ENCODE results near the gene MLANA. TPM values are rescaled to one million over a fixed set of nuclear protein-coding genes. Genes with fewer than 3 reads are reported as not detected.

MLANA gene
- total RNA-seq, 4 donors from 2014 or later, result not detected

DNA sequence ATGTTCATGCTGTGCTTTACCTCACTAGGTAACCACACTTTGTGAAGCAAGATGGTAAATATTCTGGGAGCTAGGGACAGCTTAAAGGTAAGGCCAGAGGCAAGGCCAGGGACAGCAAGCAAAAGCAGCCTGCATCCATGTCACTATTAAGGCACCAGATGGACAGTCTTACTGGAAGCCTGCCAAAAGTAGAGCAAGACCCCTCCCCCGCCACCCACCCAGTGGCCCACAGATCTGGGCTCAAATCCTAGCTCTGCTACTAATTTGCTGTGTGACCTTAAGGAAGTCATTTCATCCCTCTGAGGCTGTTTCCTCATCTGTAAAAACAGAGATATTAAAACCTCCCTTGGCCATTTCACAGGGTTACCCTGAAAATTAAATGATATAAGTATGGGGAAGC is 44.6 kb upstream of the MLANA start:
- Histone ChIP-seq H3K9me3 (no peaks in the 10 kb centered on the region), H3K27ac (no peak overlapping the region)
- DNase-seq, result no peak

GRCh38 chr9:5846501-5846921 is 44.2 kb upstream of the MLANA start:
- H3K4me3 ChIP-seq, result no peak overlapping the region
- no peaks in the 10 kb centered on the region for H3K36me3 ChIP-seq
- peaks cover 0 to 15% (median 4%) of the 10 kb centered on the region in 4 donors for H3K4me1 ChIP-seq
- TF ChIP-seq POLR2A (IDR thresholded peaks at IDR 0.05) (no peak), CTCF (IDR thresholded peaks at IDR 0.05) (no peak)
- H3K27me3 ChIP-seq, result no peaks in the 10 kb centered on the region
- no peak for DNase-seq
- H3K27ac ChIP-seq, result no peak overlapping the region
- no peaks in the 10 kb centered on the region for H3K9me3 ChIP-seq

More for the DNA sequence above, 44.6 kb upstream of the MLANA start:
- TF ChIP-seq CTCF (IDR thresholded peaks at IDR 0.05) (no peak), POLR2A (IDR thresholded peaks at IDR 0.05) (no peak)
- H3K27me3 ChIP-seq, result no peaks in the 10 kb centered on the region
- peaks cover 0 to 15% (median 4%) of the 10 kb centered on the region in 4 donors for H3K4me1 ChIP-seq
- no peak overlapping the region for H3K4me3 ChIP-seq
- H3K36me3 ChIP-seq, result no peaks in the 10 kb centered on the region

- TF ChIP-seq POLR2A (IDR thresholded peaks at IDR 0.05) (no peak), CTCF (IDR thresholded peaks at IDR 0.05) (no peak)
- H3K27me3 ChIP-seq, result no peaks in the 10 kb centered on the region
- H3K9me3 ChIP-seq, result no peaks in the 10 kb centered on the region
- H3K27ac ChIP-seq, result no peak overlapping the region
- H3K4me3 ChIP-seq, result no peak overlapping the region
- no peak for DNase-seq
- H3K4me1 ChIP-seq, result peaks cover 0 to 7% (median 2%) of the 10 kb centered on the region in 4 donors
- no peaks in the 10 kb centered on the region for H3K36me3 ChIP-seq
These were observed 42.3 kb upstream of the MLANA start for GRCh38 chr9:5848372-5848882.

- Histone ChIP-seq H3K27ac (no peak overlapping the region), H3K4me1 (no peaks in the 10 kb centered on the region), H3K27me3 (no peaks in the 10 kb centered on the region), H3K36me3 (no peaks in the 10 kb centered on the region), H3K4me3 (no peak overlapping the region), H3K9me3 (peaks cover 0 to 3% (median 0%) of the 10 kb centered on the region in 4 donors)
- no peak for DNase-seq
- TF ChIP-seq CTCF (IDR thresholded peaks at IDR 0.05) (no peak), POLR2A (IDR thresholded peaks at IDR 0.05) (no peak)
These were observed 40.0 kb upstream of the MLANA start for GRCh38 chr9:5850724-5851122.

GRCh38 chr9:5851445-5851844 is 39.2 kb upstream of the MLANA start:
- Histone ChIP-seq H3K27ac (no peak overlapping the region), H3K36me3 (no peaks in the 10 kb centered on the region), H3K4me1 (no peaks in the 10 kb centered on the region), H3K27me3 (no peaks in the 10 kb centered on the region), H3K4me3 (no peak overlapping the region), H3K9me3 (peaks cover 0 to 3% (median 0%) of the 10 kb centered on the region in 4 donors)
- TF ChIP-seq CTCF (IDR thresholded peaks at IDR 0.05), result no peak
- TF ChIP-seq POLR2A (IDR thresholded peaks at IDR 0.05), result no peak
- no peak for DNase-seq

- H3K27ac ChIP-seq, result no peak overlapping the region
- TF ChIP-seq POLR2A (IDR thresholded peaks at IDR 0.05) (no peak), CTCF (IDR thresholded peaks at IDR 0.05) (no peak)
- H3K27me3 ChIP-seq, result no peaks in the 10 kb centered on the region
- H3K4me3 ChIP-seq, result no peak overlapping the region
- peaks cover 0 to 3% (median 0%) of the 10 kb centered on the region in 4 donors for H3K9me3 ChIP-seq
- no peak for DNase-seq
- H3K36me3 ChIP-seq, result no peaks in the 10 kb centered on the region
- no peaks in the 10 kb centered on the region for H3K4me1 ChIP-seq
These were observed 37.7 kb upstream of the MLANA start for GRCh38 chr9:5852987-5853386.
